Lower lobe of right lung (tissue), 2 donors: ENCODE measurements around the gene RSRC1. TPM values are rescaled to one million over a fixed set of nuclear protein-coding genes. Genes with fewer than 3 reads are reported as not detected.
"Not testable (repeated sequence)": the region's sequence is repeated elsewhere in the genome, so short reads cannot be mapped to it uniquely, and the experiment has no call there.

Experiments
- ATAC-seq, 2 donors: fragments of 200-7000 bp; cut with Tn5 transposase; one replicate each; pipeline ENCODE4 v1.9.1; 2020 to 2022; ENCODE audit warnings: mild to moderate bottlenecking in 2 of 2, moderate library complexity in 2 of 2
- DNase-seq: peaks from one replicate; pipeline ENCODE4 v3.0.0-alpha.2; 2020
- H3K27ac ChIP-seq: fragments of 200-600 bp; one replicate; pipeline ENCODE4 v1.8.0; 2022
- H3K27me3 ChIP-seq: fragments of 200-600 bp; one replicate; pipeline ENCODE4 v1.8.0; 2022; ENCODE audit warnings: low read depth
- H3K36me3 ChIP-seq: fragments of 200-600 bp; one replicate; pipeline ENCODE4 v1.8.0; 2022; ENCODE audit warnings: mild to moderate bottlenecking
- H3K4me1 ChIP-seq: fragments of 200-600 bp; one replicate; pipeline ENCODE4 v1.8.0; 2022
- H3K4me3 ChIP-seq: fragments of 200-600 bp; one replicate; pipeline ENCODE4 v1.8.0; 2022; ENCODE audit warnings: mild to moderate bottlenecking
- H3K9me3 ChIP-seq: fragments of 200-600 bp; one replicate; pipeline ENCODE4 v1.8.0; 2022
- CTCF ChIP-seq: fragments of 200-600 bp; IDR thresholded peaks from one replicate; pipeline ENCODE4 v1.8.0; 2022; ENCODE audit warnings: antibody characterized with exemption, mild to moderate bottlenecking
- intact Hi-C: fragments of 100-400 bp; cut with DNase I; formaldehyde crosslinking; loops from one replicate; pipeline ENCODE4 v1.11.0; 2022
- total RNA-seq: library from RNA; stranded (reverse); fragmentation: NEBNext Ultra II Directional; extraction: Animal tissue kit (Norgen Biotek cat#: 25700); gene quantifications from one replicate; pipeline ENCODE4 v1.2.1, GENCODE V29; 2021
- donor health status: DM: no; HTN: yes; CAD: no; lungs with severe emphysema.

The RSRC1 gene
- total RNA-seq, 1 donor from 2014 or later = 29.8 TPM

- H3K4me1 ChIP-seq = no peaks in the 10 kb centered on the region
- H3K36me3 ChIP-seq = no peaks in the 10 kb centered on the region
- intact Hi-C loops = no loop called here
- H3K4me3 ChIP-seq = no peak overlapping the region
- DNase-seq (no peak), ATAC-seq (no peak)
- no peaks in the 10 kb centered on the region for H3K9me3 ChIP-seq
- no peak overlapping the region for H3K27ac ChIP-seq
- no peaks in the 10 kb centered on the region for H3K27me3 ChIP-seq
- no peak for TF ChIP-seq CTCF
These were observed 378.8 kb downstream of the RSRC1 start for GRCh38 chr3:158488670-158489069.

DNA sequence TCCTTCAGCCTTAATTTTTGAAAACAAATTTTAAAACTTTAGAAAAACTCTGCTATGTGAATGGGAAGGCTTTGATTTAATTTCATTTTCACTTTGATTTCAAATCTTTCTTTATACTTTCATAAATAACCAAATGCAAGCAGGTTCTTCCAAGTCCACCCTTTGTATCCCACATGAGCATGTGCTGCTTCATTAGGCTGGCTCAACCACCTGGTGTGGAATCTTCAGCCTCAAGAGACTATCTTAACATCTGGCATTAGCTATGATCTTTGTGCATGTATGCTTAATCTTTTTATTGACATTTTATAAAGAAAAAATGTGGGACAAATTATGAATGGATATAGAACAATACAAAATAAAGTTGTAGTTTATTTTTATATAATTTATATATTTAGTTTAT lies 379.3 kb downstream of the RSRC1 start:
- intact Hi-C loops = no loop called here
- H3K4me1 ChIP-seq = no peaks in the 10 kb centered on the region
- ATAC-seq (no peak), DNase-seq (no peak)
- no peak for TF ChIP-seq CTCF
- H3K9me3 ChIP-seq = no peaks in the 10 kb centered on the region
- no peak overlapping the region for H3K27ac ChIP-seq
- no peaks in the 10 kb centered on the region for H3K36me3 ChIP-seq
- no peaks in the 10 kb centered on the region for H3K27me3 ChIP-seq
- H3K4me3 ChIP-seq = no peak overlapping the region

DNA sequence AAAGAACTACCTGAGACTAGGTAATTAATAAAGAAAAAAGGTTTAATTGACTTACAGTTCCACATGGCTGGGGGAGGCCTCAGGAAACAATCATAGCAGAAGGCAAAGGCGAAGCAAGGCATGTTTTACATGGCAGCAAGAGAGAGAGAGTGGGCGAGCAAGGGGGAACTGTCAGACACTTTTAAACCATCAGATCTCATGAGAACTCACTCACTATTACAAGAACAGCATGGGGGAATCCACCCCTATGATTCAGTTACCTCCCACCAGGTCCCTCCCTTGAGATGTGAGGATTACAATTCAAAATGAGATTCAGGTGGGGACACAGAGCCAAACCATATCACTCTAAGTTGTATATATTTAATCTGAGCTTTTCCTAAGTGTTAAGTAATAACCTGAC lies 382.1 kb downstream of the RSRC1 start:
- no peak overlapping the region for H3K27ac ChIP-seq
- H3K9me3 ChIP-seq = no peaks in the 10 kb centered on the region
- no peak for TF ChIP-seq CTCF
- intact Hi-C loops = no loop called here
- H3K4me3 ChIP-seq = no peak overlapping the region
- H3K4me1 ChIP-seq = no peaks in the 10 kb centered on the region
- H3K27me3 ChIP-seq = no peaks in the 10 kb centered on the region
- ATAC-seq (no peak), DNase-seq (no peak)
- H3K36me3 ChIP-seq = no peaks in the 10 kb centered on the region

GRCh38 chr3:158492685-158493084 lies 382.8 kb downstream of the RSRC1 start:
- intact Hi-C loops = no loop called here
- ATAC-seq (no peak), DNase-seq (no peak)
- no peaks in the 10 kb centered on the region for H3K9me3 ChIP-seq
- H3K4me1 ChIP-seq = no peaks in the 10 kb centered on the region
- no peak overlapping the region for H3K27ac ChIP-seq
- H3K27me3 ChIP-seq = no peaks in the 10 kb centered on the region
- no peaks in the 10 kb centered on the region for H3K36me3 ChIP-seq
- TF ChIP-seq CTCF = no peak
- H3K4me3 ChIP-seq = no peak overlapping the region

DNA sequence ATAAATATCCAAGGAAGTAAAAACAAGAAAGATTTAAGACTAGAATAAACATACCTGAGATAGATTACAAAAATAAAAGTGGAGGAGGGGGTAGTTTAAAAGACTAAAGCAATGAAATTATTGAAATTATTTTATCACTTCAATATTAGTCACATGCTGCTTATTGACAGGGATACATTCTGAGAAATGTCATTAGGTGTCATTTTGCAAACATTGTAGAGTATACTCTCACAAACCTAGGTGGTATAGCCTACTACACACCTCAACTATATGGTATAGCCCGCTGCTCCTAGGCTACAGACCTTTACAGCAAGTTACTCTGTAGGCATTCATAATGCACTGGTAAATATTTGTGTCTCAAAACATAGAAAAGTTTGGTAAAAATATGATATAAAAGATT lies 384.0 kb downstream of the RSRC1 start:
- no peak overlapping the region for H3K27ac ChIP-seq
- no peak overlapping the region for H3K4me3 ChIP-seq
- intact Hi-C loops = no loop called here
- ATAC-seq (no peak), DNase-seq (no peak)
- no peaks in the 10 kb centered on the region for H3K27me3 ChIP-seq
- no peaks in the 10 kb centered on the region for H3K4me1 ChIP-seq
- H3K36me3 ChIP-seq = no peaks in the 10 kb centered on the region
- peaks cover 3% of the 10 kb centered on the region for H3K9me3 ChIP-seq
- TF ChIP-seq CTCF = no peak

DNA sequence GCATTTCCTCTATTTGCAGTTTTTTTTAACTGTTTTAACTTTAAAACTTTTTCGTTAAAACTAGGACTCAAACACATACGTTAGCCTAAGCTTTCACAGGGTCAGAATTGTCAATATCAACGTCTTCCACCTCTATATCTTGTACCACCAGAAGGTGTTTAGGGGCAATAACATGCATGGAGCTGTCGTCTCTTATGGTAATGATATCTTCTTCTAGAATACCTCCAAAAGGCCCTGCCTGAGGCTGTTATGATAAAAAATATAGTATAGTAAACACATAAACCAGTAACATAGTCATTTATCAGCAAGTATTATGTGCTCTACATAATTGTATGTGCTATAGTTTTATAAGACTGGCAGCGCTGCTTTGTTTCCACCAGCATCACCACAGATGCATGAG lies 384.8 kb downstream of the RSRC1 start:
- intact Hi-C loops = no loop called here
- no peak overlapping the region for H3K27ac ChIP-seq
- H3K9me3 ChIP-seq = peaks cover 3% of the 10 kb centered on the region
- H3K36me3 ChIP-seq = no peaks in the 10 kb centered on the region
- H3K4me3 ChIP-seq = no peak overlapping the region
- no peaks in the 10 kb centered on the region for H3K4me1 ChIP-seq
- no peak for TF ChIP-seq CTCF
- DNase-seq = no peak
- H3K27me3 ChIP-seq = no peaks in the 10 kb centered on the region
- no peak for ATAC-seq

DNA sequence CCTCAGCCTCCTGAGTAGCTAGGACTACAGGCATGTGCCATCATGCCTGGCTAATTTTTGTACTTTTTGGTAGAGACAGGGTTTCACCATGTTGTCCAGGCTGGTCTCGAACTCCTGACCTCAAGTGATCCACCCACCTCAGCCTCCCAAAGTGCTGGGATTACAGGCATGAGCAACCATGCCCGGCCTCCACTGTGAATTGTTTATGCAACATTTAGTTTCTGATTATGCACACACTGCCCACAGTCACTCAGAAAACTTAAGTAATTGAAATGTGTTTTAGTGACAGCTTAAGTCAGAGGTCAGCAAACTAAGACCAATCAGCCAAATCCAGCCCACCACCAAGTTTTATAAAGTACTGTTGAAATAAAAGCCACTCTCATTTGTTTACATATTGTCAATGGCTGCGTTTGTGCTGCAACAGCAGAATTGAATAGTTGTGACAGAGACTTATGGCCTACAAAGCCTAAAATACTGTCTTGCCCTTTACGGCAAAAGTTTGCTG lies 385.6 kb downstream of the RSRC1 start:
- ATAC-seq, H3K9me3 ChIP-seq, H3K27me3 ChIP-seq, H3K36me3 ChIP-seq, H3K4me1 ChIP-seq, intact Hi-C loops, H3K4me3 ChIP-seq, DNase-seq, H3K27ac ChIP-seq: not testable (repeated sequence)
